GM21619 (cell line): ENCODE measurements around the gene NSL1.
A peak's percentile ranks its signal among the peaks of the same experiment; 100 is the strongest.

Experiments used
- ATAC-seq: cut with Tn5 transposase; IDR thresholded peaks from one replicate; pipeline ENCODE4 v1.9.1; 2021; ENCODE audit not compliant: unreplicated experiment

Gene NSL1

DNA sequence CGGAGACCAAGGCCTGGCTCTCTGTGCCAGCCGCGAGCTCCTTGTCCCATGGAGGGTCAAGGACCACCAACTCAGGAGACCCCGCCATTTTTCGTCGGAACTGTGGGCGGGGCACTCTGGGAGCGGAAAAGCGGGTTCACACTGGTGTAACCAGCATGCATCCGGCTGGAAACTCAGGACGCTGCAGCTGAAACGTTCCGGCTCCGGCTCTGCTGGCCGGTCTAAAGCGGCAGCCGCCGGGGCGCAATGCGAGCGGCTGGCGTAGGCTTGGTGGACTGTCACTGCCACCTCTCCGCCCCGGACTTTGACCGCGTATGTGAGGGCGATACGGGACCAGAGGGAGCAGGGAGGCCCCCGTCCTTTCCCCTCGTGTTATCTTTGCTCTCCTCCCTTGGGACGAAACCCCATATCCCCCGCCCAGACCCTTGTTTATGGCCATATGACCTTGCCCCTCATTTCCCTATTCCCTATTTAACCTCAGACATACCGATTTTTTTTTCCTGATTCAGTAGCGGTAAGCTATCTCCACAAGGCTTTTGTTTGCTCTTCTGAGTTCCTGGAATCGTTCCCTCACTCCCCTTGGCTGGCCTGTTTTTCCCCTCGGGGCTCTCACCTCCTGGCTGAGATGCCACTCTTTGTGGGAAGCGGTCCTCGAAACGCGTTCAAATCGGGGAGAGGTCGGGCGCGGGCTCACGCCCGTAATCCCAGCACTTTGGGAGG, at the start of gene NSL1, which contains the start of gene TATDN3:
NSL1 (minus strand) TSS at position 102 of the 720 bp plus-strand sequence; CDS start at position 88, 14 bp downstream.
TATDN3 (plus strand) TSS at position 219 of the 720 bp plus-strand sequence; CDS start at position 247, 28 bp downstream.
- peak; percentile 70 for ATAC-seq

DNA sequence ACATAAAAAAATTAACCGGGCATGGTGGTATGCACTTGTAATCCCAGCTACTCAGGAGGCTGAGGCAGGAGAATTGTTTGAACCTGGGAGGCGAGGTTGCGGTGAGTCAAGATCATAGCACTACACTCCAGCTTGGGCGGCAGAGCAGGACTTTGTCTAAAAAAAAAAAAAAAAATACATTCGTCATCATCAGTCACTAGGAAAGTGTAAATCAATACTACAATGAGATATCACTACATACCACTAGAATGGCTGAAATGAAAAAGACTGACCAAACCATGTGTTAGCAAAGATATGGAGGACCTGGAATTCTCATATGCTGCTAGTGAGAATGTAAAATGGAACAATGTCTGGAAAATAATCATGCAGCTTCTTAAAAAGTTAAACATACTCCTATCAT, 46.6 kb upstream of the NSL1 start:
- no peak for ATAC-seq

DNA sequence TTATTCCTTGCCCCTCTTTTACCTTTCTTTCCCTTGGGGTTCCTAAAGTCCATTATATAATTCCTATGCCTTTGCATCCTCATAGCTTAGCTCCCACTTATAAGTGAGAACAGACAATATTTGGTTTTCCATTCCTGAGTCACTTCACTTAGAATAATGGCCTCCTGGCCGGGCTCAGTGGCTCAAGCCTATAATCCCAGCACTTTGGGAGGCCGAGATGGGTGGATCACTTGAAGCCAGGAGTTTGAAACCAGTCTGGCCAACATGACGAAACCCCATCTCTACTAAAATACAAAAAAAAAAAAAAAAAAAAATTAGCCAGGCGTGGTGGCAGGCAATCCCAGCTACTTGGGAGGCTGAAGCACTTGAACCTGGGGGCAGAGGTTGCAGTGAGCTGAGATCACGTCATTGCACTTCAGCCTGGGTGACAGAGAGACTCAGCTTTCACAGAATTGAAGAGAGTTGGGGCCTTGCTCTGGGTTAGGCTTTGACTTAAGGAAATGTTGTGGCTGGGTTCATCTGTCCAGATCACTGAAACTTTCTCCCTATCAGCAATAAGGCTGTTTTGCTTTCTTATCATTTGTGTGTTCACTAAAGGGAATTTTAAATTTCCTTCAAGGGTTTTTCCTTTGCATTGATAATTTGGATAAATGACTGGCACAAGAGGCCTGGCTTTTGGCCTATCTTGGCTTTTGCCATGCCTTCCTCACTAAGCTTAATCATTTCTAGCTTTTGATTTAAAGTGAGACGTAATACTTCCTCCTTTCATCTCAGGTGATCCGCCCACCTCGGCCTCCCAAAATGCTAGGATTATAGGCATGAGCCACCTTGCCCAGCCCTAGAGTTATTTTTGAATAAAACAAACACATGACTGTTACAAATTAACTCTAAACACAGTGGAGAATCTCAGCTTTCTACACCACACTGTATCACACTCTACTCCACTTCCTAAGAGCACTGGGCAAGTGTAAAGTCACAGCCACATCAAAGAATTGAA, 41.9 kb upstream of the NSL1 start:
- ATAC-seq, result peak; percentile 81

DNA sequence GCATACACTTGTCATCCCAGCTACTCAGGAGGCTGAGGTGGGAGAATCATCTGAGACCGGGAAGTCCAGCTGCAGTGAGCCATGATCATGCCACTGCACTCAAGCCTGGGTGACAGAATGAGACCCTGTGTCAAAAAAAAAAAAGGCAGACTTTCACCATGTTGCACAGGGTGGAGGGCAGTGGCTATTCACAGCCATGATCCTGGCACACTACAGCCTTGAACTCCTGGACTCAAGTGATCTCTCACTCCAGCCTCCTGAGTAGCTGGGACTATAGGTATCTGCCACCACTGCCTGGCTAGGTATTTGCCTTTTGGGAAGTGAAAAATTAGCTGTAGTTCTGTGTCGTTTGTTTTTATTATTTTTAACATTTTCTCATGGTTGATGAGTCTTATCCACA, 36.8 kb upstream of the NSL1 start:
- no peak for ATAC-seq

GRCh38 chr1:212827831-212828278, 36.3 kb upstream of the NSL1 start:
- ATAC-seq, result no peak

DNA sequence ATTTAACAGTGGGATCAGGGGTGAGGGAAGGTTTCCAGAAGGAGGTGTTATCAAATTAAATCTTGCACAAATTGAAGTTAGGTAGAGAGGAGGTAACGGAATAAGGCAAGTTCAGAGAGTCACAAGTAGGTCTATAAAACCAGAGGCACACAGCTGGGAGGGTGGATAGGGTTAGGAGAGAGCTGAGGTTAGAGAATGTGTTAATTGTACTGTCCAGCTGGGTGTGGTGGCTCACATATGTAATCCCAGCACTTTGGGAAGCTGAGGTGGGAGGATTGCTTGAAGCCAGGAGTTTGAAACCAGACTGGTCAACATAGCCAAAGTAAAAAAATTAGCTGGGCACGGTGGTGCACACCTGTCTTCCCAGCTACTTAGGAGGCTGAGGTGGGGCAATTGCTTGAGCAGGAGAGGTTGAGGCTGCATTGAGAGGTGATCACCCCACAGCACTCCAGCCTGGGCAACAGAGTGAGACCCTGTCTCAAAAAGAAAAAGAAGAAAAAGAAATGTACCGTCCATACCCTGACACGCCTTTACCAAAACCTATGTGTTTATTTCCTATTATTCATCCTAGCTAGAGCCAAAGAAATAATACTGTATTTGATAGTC, 35.7 kb upstream of the NSL1 start:
- no peak for ATAC-seq

DNA sequence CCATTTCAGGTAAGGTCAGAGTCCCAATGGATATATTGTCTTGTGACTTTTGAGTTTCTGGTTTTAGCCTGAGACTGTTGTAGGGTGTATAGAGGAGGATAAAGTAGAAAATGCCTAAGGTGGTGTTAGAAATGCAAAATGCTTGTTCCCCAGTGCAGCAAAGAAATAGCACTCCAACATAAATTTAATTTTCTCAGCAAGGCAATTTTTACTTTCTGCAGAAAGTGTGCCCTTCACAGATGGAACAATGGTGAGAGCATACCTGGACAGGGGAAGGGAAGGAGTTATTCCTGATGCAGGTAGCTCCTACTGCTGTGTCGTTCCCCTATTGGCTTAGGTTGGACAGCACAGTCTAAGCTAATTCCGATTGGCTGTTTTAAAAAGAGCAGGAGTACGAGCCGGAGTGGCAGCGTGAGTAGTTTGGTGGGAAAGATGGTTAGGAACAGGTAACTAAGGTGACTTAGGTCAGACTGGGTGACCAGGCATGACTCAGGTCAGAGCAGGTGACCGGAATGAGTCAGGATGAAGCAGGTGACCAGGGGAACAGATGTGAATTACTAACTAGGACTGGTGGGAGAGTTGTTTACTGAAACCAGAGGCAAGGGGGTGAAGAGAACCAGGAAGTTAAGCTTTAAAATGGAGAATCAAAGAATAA, 34.3 kb upstream of the NSL1 start:
- no peak for ATAC-seq

GRCh38 chr1:212824201-212824600, 32.6 kb upstream of the NSL1 start:
- no peak for ATAC-seq

DNA sequence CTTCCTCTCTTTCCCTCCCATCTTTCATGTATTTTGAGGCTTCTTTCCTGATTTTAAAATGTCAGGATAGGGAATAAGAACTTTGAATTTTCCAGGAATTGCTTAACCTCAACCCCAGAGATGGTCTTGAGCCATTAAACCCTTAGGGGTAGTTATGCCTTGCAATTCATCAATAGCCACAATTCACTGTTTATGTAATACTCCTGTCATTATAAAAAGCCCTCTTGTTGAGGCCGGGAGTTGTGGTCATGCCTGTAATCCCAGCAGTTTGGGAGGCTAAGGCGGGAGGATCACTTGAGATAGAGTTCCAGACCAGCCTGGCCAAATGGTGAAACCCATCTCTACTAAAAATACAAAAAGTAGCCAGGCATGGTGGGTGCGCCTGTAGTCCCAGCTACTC, 31.4 kb upstream of the NSL1 start:
- ATAC-seq, result no peak

DNA sequence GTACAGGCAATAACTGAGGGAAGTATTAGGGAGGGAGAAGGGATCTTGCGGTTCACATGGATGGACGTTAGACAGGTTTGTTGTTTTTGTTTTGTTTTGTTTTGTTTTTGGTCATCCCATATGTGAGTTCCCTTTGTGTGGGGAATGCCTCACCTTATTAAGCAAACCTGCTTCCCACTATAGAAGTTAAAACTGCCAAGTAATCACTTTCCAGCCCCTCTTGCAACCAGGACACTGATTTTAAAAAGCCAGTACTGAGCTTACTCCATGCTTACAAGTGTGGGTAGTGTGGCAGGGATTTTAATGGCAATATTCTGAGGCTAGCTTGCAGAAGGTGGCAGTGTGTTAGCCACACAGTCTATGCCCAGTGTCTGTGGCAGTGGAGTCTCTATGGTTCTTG, 29.4 kb upstream of the NSL1 start:
- no peak for ATAC-seq

GRCh38 chr1:212819726-212820125, 28.1 kb upstream of the NSL1 start:
- peak; percentile 65 for ATAC-seq

GRCh38 chr1:212816567-212817278, 25.1 kb upstream of the NSL1 start:
- ATAC-seq, result no peak

DNA sequence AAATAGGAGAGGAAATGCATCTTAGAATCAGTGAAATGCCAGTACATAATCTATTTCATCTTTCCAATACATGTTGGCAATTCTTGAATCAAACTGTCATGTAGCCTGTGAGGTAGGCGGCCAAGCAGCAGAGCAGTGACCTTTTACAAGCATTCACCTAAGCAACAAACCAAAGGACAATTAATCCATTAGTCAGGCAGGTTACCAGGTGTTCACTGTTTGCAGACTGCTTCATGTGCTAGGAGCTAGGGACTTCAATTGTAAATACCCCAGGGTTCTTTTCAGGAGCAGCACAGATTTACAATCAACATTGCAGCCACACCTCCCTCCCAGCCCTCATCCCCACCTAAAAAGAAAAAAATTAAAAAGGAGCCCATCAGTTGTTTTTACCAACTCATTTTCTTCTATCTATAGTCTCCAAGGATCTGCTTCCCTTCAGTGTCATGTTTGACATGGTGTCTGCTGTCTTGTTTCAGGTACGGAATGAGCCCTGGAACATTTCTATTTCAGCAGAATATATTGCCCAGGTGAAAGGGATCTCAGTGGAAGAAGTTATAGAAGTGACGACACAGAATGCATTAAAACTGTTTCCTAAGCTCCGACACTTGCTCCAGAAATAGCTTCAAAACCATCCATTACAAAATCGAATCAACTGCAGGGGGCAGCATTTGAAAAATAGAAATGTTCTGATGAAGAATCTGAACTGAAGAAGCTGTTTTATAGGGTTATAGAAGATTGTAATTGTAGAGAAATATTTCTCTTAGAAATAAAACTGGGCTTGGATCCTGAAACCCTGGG, 23.2 kb upstream of the NSL1 start:
- ATAC-seq, result no peak

DNA sequence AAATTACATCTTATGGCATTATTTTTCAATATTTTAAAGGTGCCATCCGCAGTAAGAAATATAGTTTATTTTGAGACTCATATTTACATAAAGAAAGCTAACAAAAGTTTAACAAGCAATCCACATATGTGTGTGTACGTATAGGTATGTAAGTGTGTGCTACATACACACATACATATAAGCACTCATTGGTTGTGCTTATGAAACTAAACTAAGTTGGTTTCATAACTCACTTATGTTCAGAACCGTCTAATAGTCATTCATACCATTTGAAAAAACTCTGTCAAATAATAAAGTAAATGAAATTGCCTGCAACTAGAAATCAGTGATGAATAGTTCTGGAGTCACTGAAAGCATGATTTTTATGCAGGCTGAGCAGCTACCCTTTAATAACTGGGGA, 14.2 kb upstream of the NSL1 start:
- ATAC-seq, result no peak

- no peak for ATAC-seq
Measured at GRCh38 chr1:212797681-212798080, 6.1 kb upstream of the NSL1 start.

DNA sequence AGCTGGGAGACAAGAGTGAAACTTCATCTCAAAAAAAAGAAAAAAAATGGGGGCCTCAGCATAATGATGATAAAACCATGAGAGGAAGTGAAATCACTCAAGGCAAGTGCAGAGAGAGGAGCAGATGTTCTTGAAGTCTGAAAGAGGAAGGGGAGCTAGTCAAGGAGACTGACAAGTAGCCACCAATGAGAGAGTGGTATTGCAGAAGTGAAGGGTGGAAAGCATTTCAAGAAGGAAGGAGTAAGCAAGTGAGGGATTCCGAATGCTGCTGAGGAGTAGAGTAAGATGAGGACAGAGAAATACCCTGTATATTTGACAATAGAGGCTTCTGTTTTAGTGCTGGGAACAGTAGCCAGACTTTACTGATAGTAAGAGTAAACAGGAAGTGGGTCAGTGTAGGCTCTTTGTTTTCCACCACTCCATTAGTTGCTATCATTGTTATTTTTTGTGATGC, 3.0 kb upstream of the NSL1 start:
- peak; percentile 79 for ATAC-seq

- no peak for ATAC-seq
Measured at GRCh38 chr1:212792396-212792908, 875 bp upstream of the NSL1 start.

GRCh38 chr1:212791261-212791675, 309 bp downstream of the NSL1 start:
- ATAC-seq, result peak; percentile 23

GRCh38 chr1:212785871-212786270, 5.7 kb downstream of the NSL1 start:
- no peak for ATAC-seq
